Astrocyte (in vitro differentiated cells and primary cell): Measurements from ENCODE around the gene DDX60.

Source experiments
- EZH2 ChIP-seq: IDR thresholded peaks from 2 replicates; pipeline ENCODE4 v1.6.1; 2012; ENCODE audit warnings: mild to moderate bottlenecking, low read length, inconsistent platforms; ENCODE audit not compliant: insufficient read depth
- TF ChIP-seq, protein P1 (sequence below): IDR thresholded peaks from 2 replicates; pipeline ENCODE4 v1.5.1; 2011; ENCODE audit warnings: low read depth, mild to moderate bottlenecking, inconsistent platforms, low read length, moderate library complexity; ENCODE audit not compliant: insufficient read depth

DNA sequence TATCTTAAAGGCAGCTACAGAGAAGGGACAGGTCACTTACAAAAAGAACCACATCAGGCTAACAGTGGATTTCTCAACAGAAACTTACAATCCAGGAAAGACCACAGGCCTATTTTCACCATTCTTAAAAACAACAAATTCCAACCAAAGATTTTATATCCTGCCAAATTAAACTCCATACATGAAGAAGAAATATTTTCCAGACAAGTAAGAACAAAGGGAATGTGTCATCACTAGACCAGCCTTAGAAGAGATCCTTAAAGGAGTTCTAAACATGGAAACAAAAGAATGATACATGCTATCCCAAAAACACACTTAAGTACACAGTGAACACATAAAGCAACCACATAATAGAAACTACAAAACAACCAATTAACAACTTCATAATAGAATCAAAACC is 120.6 kb downstream of the DDX60 start:
- TF ChIP-seq, protein P1, sequence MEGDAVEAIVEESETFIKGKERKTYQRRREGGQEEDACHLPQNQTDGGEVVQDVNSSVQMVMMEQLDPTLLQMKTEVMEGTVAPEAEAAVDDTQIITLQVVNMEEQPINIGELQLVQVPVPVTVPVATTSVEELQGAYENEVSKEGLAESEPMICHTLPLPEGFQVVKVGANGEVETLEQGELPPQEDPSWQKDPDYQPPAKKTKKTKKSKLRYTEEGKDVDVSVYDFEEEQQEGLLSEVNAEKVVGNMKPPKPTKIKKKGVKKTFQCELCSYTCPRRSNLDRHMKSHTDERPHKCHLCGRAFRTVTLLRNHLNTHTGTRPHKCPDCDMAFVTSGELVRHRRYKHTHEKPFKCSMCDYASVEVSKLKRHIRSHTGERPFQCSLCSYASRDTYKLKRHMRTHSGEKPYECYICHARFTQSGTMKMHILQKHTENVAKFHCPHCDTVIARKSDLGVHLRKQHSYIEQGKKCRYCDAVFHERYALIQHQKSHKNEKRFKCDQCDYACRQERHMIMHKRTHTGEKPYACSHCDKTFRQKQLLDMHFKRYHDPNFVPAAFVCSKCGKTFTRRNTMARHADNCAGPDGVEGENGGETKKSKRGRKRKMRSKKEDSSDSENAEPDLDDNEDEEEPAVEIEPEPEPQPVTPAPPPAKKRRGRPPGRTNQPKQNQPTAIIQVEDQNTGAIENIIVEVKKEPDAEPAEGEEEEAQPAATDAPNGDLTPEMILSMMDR = no peak
- no peak for TF ChIP-seq EZH2
